ENCODE data around the gene CD177. TPM values are rescaled to one million over a fixed set of nuclear protein-coding genes. Genes with fewer than 3 reads are reported as not detected.
A peak's percentile ranks its signal among the peaks of the same experiment; 100 is the strongest.

The CD177 gene
- total RNA-seq (2011; cell fraction: chromatin; rRNA removed; ENCODE audit: low replicate concordance) = not detected in 2 replicates
- total RNA-seq (2011; cell fraction: nucleolus; rRNA removed) = not detected in 2 replicates
- not detected in 2 replicates for total RNA-seq (2011; cell fraction: nucleoplasm; rRNA removed)
- not detected in 2 replicates for total RNA-seq (2014; rRNA removed)
- total RNA-seq (2014; rRNA removed; fragmentation: Illumina TruSeq; extraction: Trizol) = not detected in 2 replicates
- not detected in 2 replicates for total RNA-seq (2015; rRNA removed; fragmentation: Illumina TruSeq; extraction: Trizol)
- total RNA-seq (2021) = not detected in 2 replicates
- not detected in 2 replicates for polyA plus RNA-seq (2011; rRNA removed)
- not detected in 2 replicates for polyA plus RNA-seq (2011; cell fraction: cytosol; rRNA removed)
- polyA plus RNA-seq (2011; cell fraction: nucleus; rRNA removed) = not detected in 2 replicates
- not detected in 2 replicates for polyA plus RNA-seq (2012)
- polyA plus RNA-seq (2014; fragmentation: Illumina TruSeq; extraction: Trizol) = not detected in 2 replicates
- not detected for polyA plus RNA-seq (2014; fragmentation: Nextera tagmentation; extraction: Ambion mirVana)
- polyA plus RNA-seq (2014; rRNA removed) = not detected in 2 replicates
- polyA minus RNA-seq (2011; rRNA and poly(A)+ RNA removed) = not detected in 2 replicates
- polyA minus RNA-seq (2011; cell fraction: cytosol; rRNA and poly(A)+ RNA removed) = not detected in 2 replicates
- polyA minus RNA-seq (2011; cell fraction: nucleus; rRNA and poly(A)+ RNA removed) = not detected in 2 replicates
- not detected for Bru-seq, nascent RNA
- BruChase-seq, experiment 1, labeled RNA remaining after a 2-hour chase = not detected
- not detected for BruChase-seq, experiment 2, labeled RNA remaining after a 6-hour chase
- long read RNA-seq, experiment 1 = 0 reads
- long read RNA-seq, experiment 2 = 0 reads
- long read RNA-seq, experiment 3 = 0 reads

GRCh38 chr19:43353606-43354304 is at the start of gene CD177:
CD177 (plus strand) TSS chr19:43353686; CDS start chr19:43353715, 29 bp downstream.
- Histone ChIP-seq H3K79me2 (ENCODE audit: control insufficient read depth, insufficient read depth, low read length) (no peaks in the 10 kb centered on the region), H2AFZ (ENCODE audit: low read depth, low read length) (no peak within 1 kb of the TSS), H3K27ac (ENCODE audit: extremely low read depth, low read depth, low read length) (no peak within 1 kb of the TSS), H3K4me3 (no peak within 1 kb of the TSS), H3K9me1 (ENCODE audit: control insufficient read depth, insufficient read depth, low read length) (no peaks in the 10 kb centered on the region), H3K9ac (ENCODE audit: insufficient read depth in 1 of 2, low read depth in 2 of 2, low read length in 2 of 2) (no peak within 1 kb of the TSS), H3K4me2 (ENCODE audit: insufficient read depth, low read length) (no peak within 1 kb of the TSS), H3K9me3 (replicated peaks; ENCODE audit: control insufficient read depth, insufficient read depth, low read depth, low read length) (no peaks in the 10 kb centered on the region), H3K36me3 (ENCODE audit: control insufficient read depth, insufficient read depth, low read length) (no peaks in the 10 kb centered on the region), H3K27me3 (ENCODE audit: control insufficient read depth in 2 of 2, insufficient read depth in 2 of 2, low read length in 2 of 2) (peaks cover 0 to 19% of the 10 kb centered on the region in 2 experiments; a peak in 3 of 5 replicates), H4K20me1 (replicated peaks; ENCODE audit: control insufficient read depth, insufficient read depth, low read length) (no peaks in the 10 kb centered on the region; the same call in 1 of the 2 replicates), H3K4me1 (replicated peaks in 1 of 2; ENCODE audit: control insufficient read depth in 2 of 2, insufficient read depth in 2 of 2, low read length in 2 of 2) (no peaks in the 10 kb centered on the region; a peak in 2 of 5 replicates)
- CTCF ChIA-PET (ENCODE audit: low intra/inter-chr PET ratio) = no interaction called here
- no peak for TF ChIP-seq SNAPC5 (CRISPR knock-in tag; IDR thresholded peaks at IDR 0.05)
- TF ChIP-seq E2F1 (CRISPR knock-in tag; IDR thresholded peaks at IDR 0.05) = no peak
- TF ChIP-seq CEBPZ (IDR thresholded peaks at IDR 0.05; ENCODE audit: borderline replicate concordance, low read depth, low read length) = no peak
- no peak for TF ChIP-seq NFXL1 (CRISPR knock-in tag; IDR thresholded peaks at IDR 0.05)
- no peak for TF ChIP-seq DIDO1 (tag; IDR thresholded peaks at IDR 0.05; ENCODE audit: low read depth)
- TF ChIP-seq BHLHE40 (IDR thresholded peaks at IDR 0.05; ENCODE audit: low read length) = no peak
- no peak for TF ChIP-seq ZNF589 (CRISPR knock-in tag; IDR thresholded peaks at IDR 0.05; ENCODE audit: low read depth)
- no peak for TF ChIP-seq RBM22 (IDR thresholded peaks at IDR 0.05; ENCODE audit: low read depth, low read length, poor library complexity, severe bottlenecking)
- no peak for TF ChIP-seq ZKSCAN3 (CRISPR knock-in tag; IDR thresholded peaks at IDR 0.05)
- no peak for TF ChIP-seq ETS2 (tag; IDR thresholded peaks at IDR 0.05; ENCODE audit: borderline replicate concordance, poor library complexity, severe bottlenecking)
- no peak for TF ChIP-seq ZNF436 (CRISPR knock-in tag; IDR thresholded peaks at IDR 0.05)
- TF ChIP-seq OTX1 (CRISPR knock-in tag; IDR thresholded peaks at IDR 0.05) = no peak
- TF ChIP-seq CGGBP1 (CRISPR knock-in tag; IDR thresholded peaks at IDR 0.05) = no peak
- no peak for TF ChIP-seq ZNF707 (CRISPR knock-in tag; conservative IDR thresholded peaks at IDR 0.05)
- DNase-seq (ENCODE audit: extremely low read depth in 1 of 4, low spot score in 3 of 4) (no peak), ATAC-seq (peak; percentile 51; the same call in 2 of the 3 replicates), FAIRE-seq (no peak)
- BruUV-seq (replicated peaks) = no TSS peak
- POLR2A ChIA-PET = no interaction called here
- WGBS (ENCODE audit: insufficient coverage, low coverage, missing lambda C conversion rate) = 2% methylated on average over 23 of the region's 27 CpGs
- intact Hi-C loops (cut with micrococcal nuclease) (no loop called here), in situ Hi-C loops (cut with MboI) (no loop called here)
